ENCODE data around the gene GALNT7. TPM values are rescaled to one million over a fixed set of nuclear protein-coding genes. Genes with fewer than 3 reads are reported as not detected.

The GALNT7 gene
- total RNA-seq, 4 donors from 2014 or later: 6.8 to 24.8 (median 14.2) TPM

GRCh38 chr4:173185847-173186510 lies 17.4 kb downstream of the GALNT7 start:
- no peak for TF ChIP-seq CTCF (IDR thresholded peaks at IDR 0.05; ENCODE audit: low read depth)

GRCh38 chr4:173187732-173188131 lies 19.1 kb downstream of the GALNT7 start:
- no peak for TF ChIP-seq CTCF (IDR thresholded peaks at IDR 0.05; ENCODE audit: low read depth)

- no peak for TF ChIP-seq CTCF (IDR thresholded peaks at IDR 0.05; ENCODE audit: low read depth)
Observed at GRCh38 chr4:173188648-173189047, 20.0 kb downstream of the GALNT7 start.

GRCh38 chr4:173189117-173189693 lies 20.6 kb downstream of the GALNT7 start:
- no peak for TF ChIP-seq CTCF (IDR thresholded peaks at IDR 0.05; ENCODE audit: low read depth)

- TF ChIP-seq CTCF (IDR thresholded peaks at IDR 0.05; ENCODE audit: low read depth): no peak
Observed at GRCh38 chr4:173191623-173192041, 23.0 kb downstream of the GALNT7 start.

- TF ChIP-seq CTCF (IDR thresholded peaks at IDR 0.05; ENCODE audit: low read depth): no peak
Observed at GRCh38 chr4:173192375-173193162, 24.0 kb downstream of the GALNT7 start.

GRCh38 chr4:173194157-173194556 lies 25.5 kb downstream of the GALNT7 start:
- no peak for TF ChIP-seq CTCF (IDR thresholded peaks at IDR 0.05; ENCODE audit: low read depth)

Measured in subcutaneous adipose tissue (tissue), 4 donors.